Kidney (tissue), 14 donors: ENCODE results near the gene WSCD2. TPM values are rescaled to one million over a fixed set of nuclear protein-coding genes. Genes with fewer than 3 reads are reported as not detected.

Source experiments
- DNase-seq, 5 donors: peaks; one replicate each; pipeline ENCODE4 v3.0.0-alpha.2; 2013 to 2020
- FAIRE-seq: peaks from 2 replicates; lab custom pipeline; 2012; peaks lifted over from hg19 to GRCh38; lab: Jason Lieb, UNC
- H3K27ac ChIP-seq, 2 donors: one replicate each; pipeline ENCODE4 v1.7.0; 2013; ENCODE audit warnings: low read depth in 2 of 2, low read length in 2 of 2, inconsistent platforms in 1 of 2
- H3K27me3 ChIP-seq: one replicate; pipeline ENCODE4 v1.7.1; 2013; ENCODE audit warnings: low read length, inconsistent platforms; ENCODE audit not compliant: control insufficient read depth, insufficient read depth
- H3K36me3 ChIP-seq, 3 donors: one replicate each; pipeline versions ENCODE4 v1.7.0 to v1.7.1; 2013; ENCODE audit warnings: low read length in 3 of 3, control low read depth in 1 of 3, inconsistent platforms in 1 of 3; ENCODE audit not compliant: insufficient read depth in 3 of 3, control insufficient read depth in 2 of 3
- H3K4me1 ChIP-seq, 3 donors: one replicate each; pipeline versions ENCODE4 v1.7.0 to v1.7.1; 2013; ENCODE audit warnings: low read length in 3 of 3, inconsistent platforms in 1 of 3, low read depth in 1 of 3; ENCODE audit not compliant: control insufficient read depth in 2 of 3, insufficient read depth in 2 of 3
- H3K4me3 ChIP-seq, 3 donors: one replicate each; pipeline versions ENCODE4 v1.7.0 to v1.8.1; 2013; ENCODE audit warnings: low read length in 3 of 3, control low read depth in 1 of 3, inconsistent platforms in 1 of 3
- H3K9ac ChIP-seq, 3 donors: one replicate each; pipeline versions ENCODE4 v1.7.0 to v1.7.1; 2013; ENCODE audit warnings: low read length in 3 of 3, control low read depth in 1 of 3, inconsistent platforms in 1 of 3
- H3K9me3 ChIP-seq, 3 donors: one replicate each; pipeline versions ENCODE4 v1.7.0 to v1.7.1; 2013; ENCODE audit warnings: low read length in 3 of 3, control low read depth in 1 of 3, inconsistent platforms in 1 of 3; ENCODE audit not compliant: control insufficient read depth in 2 of 3, insufficient read depth in 1 of 3
- intact Hi-C: fragments of 100-400 bp; cut with DNase I; formaldehyde crosslinking; loops from one replicate; pipeline ENCODE4 v1.11.1; 2022
- polyA plus RNA-seq: library from polyadenylated mRNA; stranded (reverse); fragments of 350-450 nt; fragmentation: Illumina TruSeq; extraction: RNeasy Lipid Tissue Mini Kit (QIAGEN cat#74804); gene quantifications from one replicate; pipeline ENCODE4 v1.2.3, GENCODE V29; 2014; ENCODE audit warnings: low read depth, low replicate concordance; ENCODE audit not compliant: insufficient read depth
- total RNA-seq: library from RNA; stranded (reverse); fragmentation: NEBNext Ultra II Directional; extraction: Animal tissue kit (Norgen Biotek cat#: 25700); gene quantifications from one replicate; pipeline ENCODE4 v1.2.1, GENCODE V29; 2021
- TF ChIP-seq, protein P1 (sequence below): IDR thresholded peaks from 3 replicates; pipeline ENCODE4 v1.5.1; 2012; ENCODE audit warnings: mild to moderate bottlenecking, moderate library complexity, borderline replicate concordance; ENCODE audit not compliant: insufficient read depth; ENCODE audit errors: extremely low read depth
- donor health status: control.
- donor health status: control.
- donor health status: control.
- donor health status: control.
- donor health status: control.
- donor health status: DM: yes; HTN: yes; CAD: no.
- donor health status: Normal renal cell carcinoma (clear cell type).

WSCD2 gene
- total and polyA plus RNA-seq, 2 donors from 2014 or later = 1.6 to 2.0 TPM

DNA sequence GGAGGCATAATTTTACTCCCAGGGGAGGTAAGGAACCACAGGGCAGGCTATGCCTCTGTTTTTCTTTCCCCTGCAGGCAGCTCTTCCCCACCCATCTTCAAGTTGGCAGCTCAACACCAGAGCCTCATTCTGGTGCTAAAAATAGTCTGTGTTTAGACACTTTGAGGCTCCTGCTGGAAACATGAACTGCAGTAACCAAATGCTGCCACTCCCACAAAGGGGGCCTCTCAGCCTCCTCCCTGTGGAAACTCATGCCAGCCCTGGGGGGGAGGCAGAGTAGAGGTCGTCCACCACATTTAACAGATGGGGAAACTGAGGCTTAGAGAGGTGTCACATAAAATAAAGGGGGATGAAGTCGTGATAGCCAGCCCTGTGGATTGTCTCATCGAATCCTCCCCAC, 61.4 kb downstream of the WSCD2 start:
- Histone ChIP-seq H3K9me3 (no peaks in the 10 kb centered on the region), H3K4me3 (no peak overlapping the region), H3K36me3 (no peaks in the 10 kb centered on the region), H3K9ac (no peak overlapping the region), H3K4me1 (no peaks in the 10 kb centered on the region), H3K27ac (no peak overlapping the region), H3K27me3 (no peaks in the 10 kb centered on the region)
- DNase-seq (peak in 3 of 5 donors; percentile 33 to 52 (median 47)), FAIRE-seq (no peak)
- TF ChIP-seq, protein P1, sequence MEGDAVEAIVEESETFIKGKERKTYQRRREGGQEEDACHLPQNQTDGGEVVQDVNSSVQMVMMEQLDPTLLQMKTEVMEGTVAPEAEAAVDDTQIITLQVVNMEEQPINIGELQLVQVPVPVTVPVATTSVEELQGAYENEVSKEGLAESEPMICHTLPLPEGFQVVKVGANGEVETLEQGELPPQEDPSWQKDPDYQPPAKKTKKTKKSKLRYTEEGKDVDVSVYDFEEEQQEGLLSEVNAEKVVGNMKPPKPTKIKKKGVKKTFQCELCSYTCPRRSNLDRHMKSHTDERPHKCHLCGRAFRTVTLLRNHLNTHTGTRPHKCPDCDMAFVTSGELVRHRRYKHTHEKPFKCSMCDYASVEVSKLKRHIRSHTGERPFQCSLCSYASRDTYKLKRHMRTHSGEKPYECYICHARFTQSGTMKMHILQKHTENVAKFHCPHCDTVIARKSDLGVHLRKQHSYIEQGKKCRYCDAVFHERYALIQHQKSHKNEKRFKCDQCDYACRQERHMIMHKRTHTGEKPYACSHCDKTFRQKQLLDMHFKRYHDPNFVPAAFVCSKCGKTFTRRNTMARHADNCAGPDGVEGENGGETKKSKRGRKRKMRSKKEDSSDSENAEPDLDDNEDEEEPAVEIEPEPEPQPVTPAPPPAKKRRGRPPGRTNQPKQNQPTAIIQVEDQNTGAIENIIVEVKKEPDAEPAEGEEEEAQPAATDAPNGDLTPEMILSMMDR = no peak
- intact Hi-C loops = no loop called here

DNA sequence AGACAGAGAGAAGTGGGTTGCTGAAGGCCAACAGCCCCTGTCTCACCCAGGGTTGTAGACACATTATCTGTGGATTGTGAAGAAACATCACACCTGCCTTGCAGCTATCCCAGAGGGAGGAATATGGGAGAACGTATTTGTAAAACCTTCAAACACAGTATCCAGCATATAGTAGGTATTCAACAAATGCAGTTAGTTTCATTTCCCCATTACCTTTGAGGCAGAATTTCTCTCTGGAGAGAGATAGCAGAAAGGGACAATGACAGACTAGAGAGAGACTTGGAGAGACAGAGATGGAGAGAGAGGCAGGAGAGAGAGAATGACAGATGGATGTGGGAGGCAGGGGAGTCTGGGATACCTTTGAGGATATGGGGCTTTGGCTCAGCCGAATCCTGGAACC, 62.0 kb downstream of the WSCD2 start:
- H3K27me3 ChIP-seq = no peaks in the 10 kb centered on the region
- no peaks in the 10 kb centered on the region for H3K36me3 ChIP-seq
- no peak overlapping the region for H3K4me3 ChIP-seq
- no peak overlapping the region for H3K9ac ChIP-seq
- TF ChIP-seq, protein P1 = no peak
- no peak overlapping the region for H3K27ac ChIP-seq
- H3K4me1 ChIP-seq = no peaks in the 10 kb centered on the region
- DNase-seq = no peak
- intact Hi-C loops = no loop called here
- no peaks in the 10 kb centered on the region for H3K9me3 ChIP-seq
- no peak for FAIRE-seq

DNA sequence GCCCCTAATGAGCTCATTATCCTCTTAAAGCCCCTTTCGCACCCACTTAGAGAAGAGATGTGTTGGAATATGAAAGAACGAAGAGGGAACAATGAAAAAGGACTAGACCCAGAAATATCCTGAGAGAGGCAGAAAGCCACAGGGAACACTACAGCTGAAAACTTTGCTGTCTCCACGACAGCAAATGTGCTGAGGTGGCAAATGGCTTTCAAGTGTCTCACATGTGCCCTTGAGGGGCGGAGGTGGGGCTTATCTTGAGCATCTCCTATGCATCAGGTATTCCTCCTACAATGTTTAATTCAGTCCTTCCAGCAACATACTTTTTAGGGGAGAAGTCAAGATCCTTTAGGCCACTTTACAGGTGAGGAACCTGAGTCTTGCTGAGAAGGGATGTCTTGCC, 62.9 kb downstream of the WSCD2 start:
- no peaks in the 10 kb centered on the region for H3K4me1 ChIP-seq
- no peaks in the 10 kb centered on the region for H3K27me3 ChIP-seq
- FAIRE-seq (no peak), DNase-seq (no peak)
- TF ChIP-seq, protein P1 = no peak
- intact Hi-C loops = no loop called here
- H3K9ac ChIP-seq = no peak overlapping the region
- H3K27ac ChIP-seq = no peak overlapping the region
- H3K36me3 ChIP-seq = no peaks in the 10 kb centered on the region
- no peaks in the 10 kb centered on the region for H3K9me3 ChIP-seq
- H3K4me3 ChIP-seq = no peak overlapping the region

DNA sequence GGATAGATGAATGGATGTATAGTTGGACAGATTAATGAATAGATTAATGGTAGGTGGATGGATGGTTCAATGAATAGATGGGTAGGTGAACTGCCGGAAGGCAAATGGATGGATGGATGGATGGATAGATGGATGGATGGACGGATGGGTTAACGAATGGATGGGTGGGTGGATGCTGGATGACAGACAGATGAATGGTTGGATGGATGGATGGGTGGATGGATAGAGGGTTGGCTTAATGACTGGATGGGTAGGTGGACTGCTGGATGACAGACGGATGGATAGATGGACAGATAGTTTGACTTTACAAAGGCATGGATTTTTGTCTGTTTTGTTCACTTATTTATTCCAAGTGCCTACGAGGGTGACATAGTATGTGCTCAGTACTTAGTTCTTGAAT, 64.4 kb downstream of the WSCD2 start:
- Histone ChIP-seq H3K9ac (no peak overlapping the region), H3K9me3 (no peaks in the 10 kb centered on the region), H3K4me1 (no peaks in the 10 kb centered on the region), H3K27me3 (no peaks in the 10 kb centered on the region), H3K4me3 (no peak overlapping the region), H3K36me3 (no peaks in the 10 kb centered on the region), H3K27ac (no peak overlapping the region)
- intact Hi-C loops = no loop called here
- TF ChIP-seq, protein P1 = no peak
- DNase-seq (no peak), FAIRE-seq (no peak)
